ENCODE results near the gene C4orf33. TPM values are rescaled to one million over a fixed set of nuclear protein-coding genes. Genes with fewer than 3 reads are reported as not detected.
"Not testable (repeated sequence)": the region's sequence is repeated elsewhere in the genome, so short reads cannot be mapped to it uniquely, and the experiment has no call there.

The C4orf33 gene, protein sequence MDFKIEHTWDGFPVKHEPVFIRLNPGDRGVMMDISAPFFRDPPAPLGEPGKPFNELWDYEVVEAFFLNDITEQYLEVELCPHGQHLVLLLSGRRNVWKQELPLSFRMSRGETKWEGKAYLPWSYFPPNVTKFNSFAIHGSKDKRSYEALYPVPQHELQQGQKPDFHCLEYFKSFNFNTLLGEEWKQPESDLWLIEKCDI
- 17.6 TPM for total RNA-seq (ENCODE audit: unreplicated experiment)
- long read RNA-seq, full-length matches to known transcripts = 9 of 10 reads
- long read RNA-seq, partial matches to known transcripts = 0 of 10 reads
- long read RNA-seq, other reads (novel, unspliced or antisense) = 1 of 10 reads

DNA sequence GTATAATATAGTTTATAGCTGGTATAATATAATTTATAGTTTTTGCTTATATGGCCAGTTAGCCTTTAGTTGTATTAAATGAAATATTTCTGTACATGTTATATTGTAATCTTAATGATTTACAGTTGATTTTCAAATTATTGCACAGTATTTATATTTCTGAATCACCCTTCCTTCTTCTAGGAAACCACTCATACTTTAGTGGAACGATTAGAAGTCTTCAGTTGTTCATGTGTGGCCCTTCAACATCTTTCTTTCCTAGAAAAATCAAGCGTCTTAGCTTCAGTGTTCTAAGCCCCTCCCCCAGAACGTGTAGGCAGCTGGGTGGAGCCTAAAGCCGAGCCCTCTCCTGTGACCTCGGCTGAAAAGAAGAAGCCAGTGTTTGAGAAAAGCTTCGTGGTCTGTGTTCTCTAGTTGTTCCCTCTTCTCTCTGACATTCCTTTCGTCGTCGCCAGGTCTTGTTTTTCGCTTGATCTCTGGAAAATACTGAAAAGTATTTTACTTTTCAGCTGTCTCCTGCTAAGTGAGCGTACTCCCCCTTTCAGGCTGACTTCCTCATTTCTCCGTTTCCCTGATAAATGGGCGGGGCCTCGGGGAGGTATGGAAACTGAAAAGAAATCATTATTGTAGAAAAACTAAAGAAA lies at the start of gene C4orf33:
Gene C4orf33, plus strand, starts transcription at position 342 of the 644 bp plus-strand sequence. CDS start 6,459 bp downstream, outside the sequence.
- peak within 1 kb of the TSS; percentile 95 for H3K4me3 Mint-ChIP-seq (ENCODE audit: unreplicated experiment)
- H3K9me3 Mint-ChIP-seq (ENCODE audit: unreplicated experiment) = no peaks in the 10 kb centered on the region
- H3K27me3 Mint-ChIP-seq (ENCODE audit: unreplicated experiment) = no peaks in the 10 kb centered on the region
- H3K27ac Mint-ChIP-seq (ENCODE audit: unreplicated experiment) = peak within 1 kb of the TSS; percentile 62
- TF ChIP-seq, protein P1, sequence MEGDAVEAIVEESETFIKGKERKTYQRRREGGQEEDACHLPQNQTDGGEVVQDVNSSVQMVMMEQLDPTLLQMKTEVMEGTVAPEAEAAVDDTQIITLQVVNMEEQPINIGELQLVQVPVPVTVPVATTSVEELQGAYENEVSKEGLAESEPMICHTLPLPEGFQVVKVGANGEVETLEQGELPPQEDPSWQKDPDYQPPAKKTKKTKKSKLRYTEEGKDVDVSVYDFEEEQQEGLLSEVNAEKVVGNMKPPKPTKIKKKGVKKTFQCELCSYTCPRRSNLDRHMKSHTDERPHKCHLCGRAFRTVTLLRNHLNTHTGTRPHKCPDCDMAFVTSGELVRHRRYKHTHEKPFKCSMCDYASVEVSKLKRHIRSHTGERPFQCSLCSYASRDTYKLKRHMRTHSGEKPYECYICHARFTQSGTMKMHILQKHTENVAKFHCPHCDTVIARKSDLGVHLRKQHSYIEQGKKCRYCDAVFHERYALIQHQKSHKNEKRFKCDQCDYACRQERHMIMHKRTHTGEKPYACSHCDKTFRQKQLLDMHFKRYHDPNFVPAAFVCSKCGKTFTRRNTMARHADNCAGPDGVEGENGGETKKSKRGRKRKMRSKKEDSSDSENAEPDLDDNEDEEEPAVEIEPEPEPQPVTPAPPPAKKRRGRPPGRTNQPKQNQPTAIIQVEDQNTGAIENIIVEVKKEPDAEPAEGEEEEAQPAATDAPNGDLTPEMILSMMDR (IDR thresholded peaks at IDR 0.05; ENCODE audit: partially characterized antibody, unreplicated experiment) = no peak
- peak; percentile 68 for DNase-seq
- H3K36me3 Mint-ChIP-seq (ENCODE audit: unreplicated experiment) = no peaks in the 10 kb centered on the region
- no peaks in the 10 kb centered on the region for H3K4me1 Mint-ChIP-seq (ENCODE audit: low read depth, unreplicated experiment)

DNA sequence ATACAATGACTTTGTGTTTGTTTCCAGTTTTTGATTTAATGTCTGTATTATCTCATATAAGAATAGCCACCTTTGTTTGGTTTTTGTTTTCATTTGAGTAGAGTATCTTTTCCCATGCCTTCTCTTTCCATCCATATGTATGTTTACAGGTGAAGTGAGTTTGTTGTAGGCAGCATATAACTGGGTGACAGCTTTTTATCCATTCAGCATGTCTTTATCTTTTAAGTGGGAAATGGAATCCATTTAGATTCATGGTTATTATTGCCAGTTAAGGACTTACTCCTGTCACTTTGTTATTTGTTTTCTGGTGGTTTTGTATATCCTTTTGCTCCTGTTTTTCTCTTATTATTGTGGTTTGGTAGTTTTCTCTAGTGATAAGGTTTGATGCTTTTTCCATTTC lies 36.9 kb upstream of the C4orf33 start:
- peaks cover 79% of the 10 kb centered on the region for H3K36me3 Mint-ChIP-seq (ENCODE audit: unreplicated experiment)
- H3K4me1 Mint-ChIP-seq (ENCODE audit: low read depth, unreplicated experiment) = no peaks in the 10 kb centered on the region
- no peak for DNase-seq
- TF ChIP-seq, protein P1 (IDR thresholded peaks at IDR 0.05; ENCODE audit: partially characterized antibody, unreplicated experiment) = no peak
- peaks cover 26% of the 10 kb centered on the region for H3K9me3 Mint-ChIP-seq (ENCODE audit: unreplicated experiment)
- H3K27me3 Mint-ChIP-seq (ENCODE audit: unreplicated experiment) = peaks cover 1% of the 10 kb centered on the region
- H3K27ac Mint-ChIP-seq (ENCODE audit: unreplicated experiment) = no peak overlapping the region
- H3K4me3 Mint-ChIP-seq (ENCODE audit: unreplicated experiment) = no peak overlapping the region

DNA sequence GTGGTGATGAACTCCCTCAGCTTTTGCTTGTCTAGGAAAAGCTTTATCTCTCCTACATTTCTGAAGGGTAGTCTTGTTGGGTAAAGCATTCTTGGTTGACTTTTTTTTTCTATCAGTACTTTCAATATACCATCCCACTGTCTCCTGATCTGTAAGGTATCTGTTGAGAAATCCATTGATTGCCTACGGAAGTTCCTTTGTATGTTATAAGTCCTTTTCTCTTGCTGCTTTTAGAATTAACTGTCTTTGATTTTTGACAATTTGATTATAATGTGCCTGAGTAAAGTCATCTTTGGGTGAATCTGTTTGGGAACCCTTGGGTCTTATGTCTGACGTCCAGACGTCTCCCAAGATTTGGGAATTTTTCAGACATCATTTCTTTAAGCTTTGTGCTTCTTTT lies 33.4 kb upstream of the C4orf33 start:
- Mint-ChIP-seq H3K4me3 (ENCODE audit: unreplicated experiment) (no peak overlapping the region), H3K27me3 (ENCODE audit: unreplicated experiment) (no peaks in the 10 kb centered on the region), H3K9me3 (ENCODE audit: unreplicated experiment) (peaks cover 24% of the 10 kb centered on the region), H3K27ac (ENCODE audit: unreplicated experiment) (no peak overlapping the region), H3K4me1 (ENCODE audit: low read depth, unreplicated experiment) (no peaks in the 10 kb centered on the region), H3K36me3 (ENCODE audit: unreplicated experiment) (peaks cover 51% of the 10 kb centered on the region)
- no peak for DNase-seq
- TF ChIP-seq, protein P1 (IDR thresholded peaks at IDR 0.05; ENCODE audit: partially characterized antibody, unreplicated experiment) = no peak

DNA sequence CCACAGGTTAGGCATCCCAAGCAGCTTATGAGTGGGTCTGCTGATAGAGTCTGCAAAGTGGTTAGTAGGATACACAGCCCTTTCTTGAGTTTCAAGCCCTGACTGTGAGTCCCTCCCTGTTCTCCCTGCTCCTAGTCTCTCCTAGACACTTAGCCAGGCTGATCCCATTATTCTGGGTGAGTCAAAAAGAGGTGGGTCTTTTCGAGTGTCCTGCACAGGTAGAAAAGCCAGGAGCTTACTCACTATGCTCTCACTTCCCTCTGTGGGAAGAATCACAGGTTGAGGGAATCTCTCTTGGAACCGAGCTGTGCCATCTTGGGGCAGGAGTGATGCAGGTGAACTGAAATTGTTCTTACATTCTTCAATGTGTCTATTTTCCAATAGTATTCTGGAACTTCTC lies 32.3 kb upstream of the C4orf33 start:
- TF ChIP-seq, protein P1 (IDR thresholded peaks at IDR 0.05; ENCODE audit: partially characterized antibody, unreplicated experiment) = no peak
- H3K4me3 Mint-ChIP-seq (ENCODE audit: unreplicated experiment) = no peak overlapping the region
- H3K27me3 Mint-ChIP-seq (ENCODE audit: unreplicated experiment) = no peaks in the 10 kb centered on the region
- H3K36me3 Mint-ChIP-seq (ENCODE audit: unreplicated experiment) = peaks cover 46% of the 10 kb centered on the region
- DNase-seq = no peak
- no peaks in the 10 kb centered on the region for H3K4me1 Mint-ChIP-seq (ENCODE audit: low read depth, unreplicated experiment)
- peaks cover 21% of the 10 kb centered on the region for H3K9me3 Mint-ChIP-seq (ENCODE audit: unreplicated experiment)
- no peak overlapping the region for H3K27ac Mint-ChIP-seq (ENCODE audit: unreplicated experiment)

DNA sequence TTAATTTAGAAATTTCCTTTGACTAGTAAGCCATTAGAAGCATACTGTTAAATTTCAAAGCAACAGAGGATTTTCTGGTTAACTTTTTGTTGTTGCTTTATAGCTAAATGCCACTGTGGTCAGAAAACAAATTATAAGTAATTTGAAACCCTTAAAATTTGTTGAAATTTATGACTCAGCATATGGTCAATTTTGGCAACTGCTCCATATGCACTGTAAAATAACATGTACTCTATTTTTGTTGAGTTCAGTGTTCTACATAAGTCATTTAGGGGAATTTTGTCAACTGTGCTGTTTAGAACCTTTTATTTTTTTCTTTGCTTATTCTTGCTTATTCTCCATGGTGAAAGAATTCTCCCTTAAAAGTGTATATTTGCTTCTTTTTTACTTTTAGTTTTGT lies 31.2 kb upstream of the C4orf33 start:
- peaks cover 46% of the 10 kb centered on the region for H3K36me3 Mint-ChIP-seq (ENCODE audit: unreplicated experiment)
- peaks cover 17% of the 10 kb centered on the region for H3K9me3 Mint-ChIP-seq (ENCODE audit: unreplicated experiment)
- no peak overlapping the region for H3K27ac Mint-ChIP-seq (ENCODE audit: unreplicated experiment)
- TF ChIP-seq, protein P1 (IDR thresholded peaks at IDR 0.05; ENCODE audit: partially characterized antibody, unreplicated experiment) = no peak
- DNase-seq = no peak
- no peaks in the 10 kb centered on the region for H3K27me3 Mint-ChIP-seq (ENCODE audit: unreplicated experiment)
- H3K4me3 Mint-ChIP-seq (ENCODE audit: unreplicated experiment) = no peak overlapping the region
- H3K4me1 Mint-ChIP-seq (ENCODE audit: low read depth, unreplicated experiment) = no peaks in the 10 kb centered on the region

DNA sequence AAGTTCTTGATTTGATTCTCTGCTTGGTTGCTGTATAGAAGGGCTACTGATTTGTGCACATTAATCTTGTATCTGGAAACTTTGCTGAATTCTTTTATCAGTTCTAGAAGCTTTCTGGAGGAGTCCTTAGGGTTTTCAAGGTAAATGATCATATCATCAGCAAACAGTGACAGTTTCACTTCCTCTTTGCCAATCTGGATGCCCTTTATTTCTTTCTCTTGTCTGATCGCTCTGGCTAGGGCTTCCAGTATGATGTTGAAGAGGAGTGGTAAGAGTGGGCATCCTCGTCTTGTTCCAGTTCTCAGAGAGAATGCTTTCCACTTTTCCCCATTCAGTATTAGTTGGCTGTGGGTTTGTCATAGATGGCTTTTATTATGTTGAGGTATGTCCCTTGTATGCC lies 26.4 kb upstream of the C4orf33 start:
- DNase-seq; H3K27ac Mint-ChIP-seq (ENCODE audit: unreplicated experiment); H3K27me3 Mint-ChIP-seq (ENCODE audit: unreplicated experiment); H3K4me1 Mint-ChIP-seq (ENCODE audit: low read depth, unreplicated experiment); H3K4me3 Mint-ChIP-seq (ENCODE audit: unreplicated experiment); H3K9me3 Mint-ChIP-seq (ENCODE audit: unreplicated experiment): not testable (repeated sequence)
- peaks cover 34% of the 10 kb centered on the region for H3K36me3 Mint-ChIP-seq (ENCODE audit: unreplicated experiment)

Measured in glutamatergic neuron (in vitro differentiated cells).